Stimulated activated CD4-positive, alpha-beta T cell treated with anti-CD3 and anti-CD28 coated beads, Interleukin-4, amount 100 ng/mL, for 1 hour (primary cell): ENCODE results near the gene ARL16.

ENCODE experiments used
- DNase-seq: peaks from one replicate; pipeline ENCODE4 v3.0.0-alpha.2; 2020

ARL16 gene, protein sequence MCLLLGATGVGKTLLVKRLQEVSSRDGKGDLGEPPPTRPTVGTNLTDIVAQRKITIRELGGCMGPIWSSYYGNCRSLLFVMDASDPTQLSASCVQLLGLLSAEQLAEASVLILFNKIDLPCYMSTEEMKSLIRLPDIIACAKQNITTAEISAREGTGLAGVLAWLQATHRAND

DNA sequence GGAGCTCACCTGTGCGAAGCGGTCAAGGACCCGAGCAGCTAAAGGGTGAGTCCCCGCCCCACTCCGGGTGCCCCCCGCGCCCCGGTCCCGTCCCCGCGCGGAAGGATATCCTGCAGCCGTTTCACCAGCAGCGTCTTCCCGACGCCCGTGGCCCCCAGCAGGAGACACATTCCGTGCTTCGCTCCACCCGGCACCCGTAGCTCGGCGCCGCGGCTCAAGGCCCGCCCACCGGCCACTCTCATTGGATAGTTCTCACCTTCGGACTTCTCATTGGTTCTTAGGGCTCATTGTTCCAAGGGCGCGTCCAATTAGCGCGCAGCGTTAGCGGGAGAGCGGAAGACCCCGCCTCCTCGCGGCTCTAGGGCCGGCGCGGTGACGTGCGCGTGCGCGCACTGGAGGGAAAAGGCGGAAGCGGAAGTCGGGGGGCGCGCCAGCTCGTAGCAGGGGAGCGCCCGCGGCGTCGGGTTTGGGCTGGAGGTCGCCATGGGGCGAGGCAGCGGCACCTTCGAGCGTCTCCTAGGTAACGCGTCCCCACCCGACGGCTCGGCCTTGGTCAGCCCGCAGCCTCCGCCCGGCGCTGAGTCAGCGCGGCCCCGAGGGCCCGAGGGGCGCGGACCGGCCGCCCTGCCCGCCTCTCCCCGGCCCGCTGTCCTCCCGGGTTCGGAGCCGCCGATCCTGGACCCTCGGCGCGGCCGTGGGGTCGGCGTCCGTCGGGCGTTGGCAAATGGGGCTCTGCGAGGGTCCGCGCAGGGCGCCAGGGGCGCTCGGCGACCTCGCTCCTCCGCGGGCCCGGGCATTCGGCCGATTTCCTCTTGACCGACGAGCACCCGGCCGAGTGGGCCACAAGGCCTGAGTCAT, at the start of gene ARL16, which contains the start of gene HGS:
Gene ARL16, minus strand, starts transcription at position 214 of the 858 bp plus-strand sequence. Its CDS starts 44 bp downstream, at position 170.
Gene HGS, plus strand, starts transcription at position 428 of the 858 bp plus-strand sequence. Its CDS starts 56 bp downstream, at position 484.
- DNase-seq = peak; percentile 96

DNA sequence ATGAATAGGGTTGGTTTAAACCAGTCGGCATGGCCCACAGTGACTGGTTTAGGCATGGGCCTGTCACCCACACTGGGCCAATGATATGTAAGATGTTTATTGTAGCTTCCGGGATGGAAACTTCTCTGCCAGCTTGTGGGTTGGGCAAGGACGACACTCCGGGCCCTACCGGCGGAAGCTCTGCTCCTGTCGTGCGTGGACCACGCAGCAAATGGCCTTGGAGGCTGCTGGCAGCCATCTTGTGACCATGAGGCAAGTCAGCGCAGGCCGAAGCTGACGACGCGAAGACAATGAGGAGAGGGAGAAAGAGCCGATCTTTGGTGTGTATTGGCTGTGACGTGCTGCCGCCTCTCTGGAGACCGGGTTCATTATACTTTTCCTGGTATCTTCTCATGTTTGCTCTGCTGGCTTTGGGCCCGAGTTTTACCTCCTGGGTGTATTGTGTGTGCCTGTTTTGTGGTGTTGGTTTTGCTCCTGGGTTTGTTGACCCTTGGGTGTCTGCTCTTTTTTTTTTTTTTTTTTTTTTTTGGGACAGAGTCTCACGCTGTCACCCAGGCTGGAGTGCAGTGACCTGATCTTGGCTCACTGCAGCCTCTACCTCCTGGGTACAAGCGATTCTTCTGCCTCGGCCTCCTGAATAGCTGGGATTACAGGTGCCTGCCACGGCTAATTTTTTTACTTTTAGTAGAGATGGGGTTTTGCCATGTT, 43.9 kb upstream of the ARL16 start:
- no peak for DNase-seq

DNA sequence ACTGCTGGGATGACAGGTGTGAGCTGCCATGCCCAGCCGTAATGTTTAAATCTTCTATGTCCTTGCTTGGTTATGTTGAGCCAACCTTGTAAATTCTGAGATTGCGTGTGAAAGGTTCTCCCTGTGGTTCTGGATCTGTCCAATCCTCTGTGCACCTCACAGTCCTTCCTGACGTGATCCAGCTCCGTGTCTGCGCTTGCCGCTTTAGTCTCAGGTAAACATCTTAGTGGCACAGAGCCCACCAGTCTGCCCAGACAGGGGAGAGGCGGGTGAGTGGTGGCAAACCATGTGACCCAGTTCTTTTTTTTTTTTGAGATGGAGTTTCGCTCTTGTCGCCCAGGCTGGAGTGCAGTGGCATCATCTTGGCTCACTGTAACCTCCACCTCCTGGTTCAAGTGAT, 42.4 kb upstream of the ARL16 start:
- no peak for DNase-seq

DNA sequence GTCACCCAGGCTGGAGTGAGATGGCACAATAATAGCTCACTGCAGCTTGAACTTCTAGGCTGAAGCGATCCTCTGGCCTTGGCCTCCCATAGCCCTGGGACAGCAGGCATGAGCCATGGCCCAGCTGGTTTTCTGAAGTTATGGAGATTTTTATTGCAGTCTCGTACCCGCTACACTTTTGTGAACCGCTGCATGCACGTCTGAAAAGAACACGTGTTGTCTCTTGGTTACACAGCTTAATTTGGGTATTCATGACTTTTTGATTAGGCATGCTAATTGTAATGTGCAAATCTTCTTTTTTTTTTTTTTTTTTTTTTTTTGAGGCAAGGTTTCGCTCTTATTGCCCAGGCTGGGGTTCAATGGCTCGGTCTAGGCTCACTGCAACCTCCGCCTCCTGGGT, 41.8 kb upstream of the ARL16 start:
- DNase-seq = no peak

DNA sequence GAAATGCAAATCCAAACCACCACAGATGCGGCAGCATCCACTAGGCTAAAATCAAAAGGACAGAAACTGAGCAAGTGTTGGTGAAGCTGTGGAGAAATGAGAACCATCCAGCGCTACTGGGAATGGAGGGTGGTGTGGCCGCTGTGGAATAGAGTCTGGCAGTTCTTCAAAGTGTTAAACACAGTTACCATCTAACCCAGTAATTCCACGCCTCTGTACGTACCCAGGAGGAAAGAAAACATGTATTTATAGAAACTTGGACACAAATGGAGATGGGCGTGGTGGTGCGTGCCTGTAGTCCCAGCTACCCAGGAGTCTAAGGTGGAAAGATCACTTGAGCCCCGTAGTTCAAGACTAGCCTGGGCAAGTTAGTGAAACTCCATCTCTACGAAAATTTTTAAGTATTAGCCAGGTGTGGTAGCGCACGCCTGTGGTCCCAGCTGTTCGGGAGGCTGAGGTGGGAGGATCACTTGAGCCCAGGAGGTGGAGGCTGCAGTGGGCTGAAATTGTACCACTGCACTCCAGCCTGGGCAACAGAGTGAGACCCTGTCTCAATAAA, 40.1 kb upstream of the ARL16 start:
- no peak for DNase-seq

DNA sequence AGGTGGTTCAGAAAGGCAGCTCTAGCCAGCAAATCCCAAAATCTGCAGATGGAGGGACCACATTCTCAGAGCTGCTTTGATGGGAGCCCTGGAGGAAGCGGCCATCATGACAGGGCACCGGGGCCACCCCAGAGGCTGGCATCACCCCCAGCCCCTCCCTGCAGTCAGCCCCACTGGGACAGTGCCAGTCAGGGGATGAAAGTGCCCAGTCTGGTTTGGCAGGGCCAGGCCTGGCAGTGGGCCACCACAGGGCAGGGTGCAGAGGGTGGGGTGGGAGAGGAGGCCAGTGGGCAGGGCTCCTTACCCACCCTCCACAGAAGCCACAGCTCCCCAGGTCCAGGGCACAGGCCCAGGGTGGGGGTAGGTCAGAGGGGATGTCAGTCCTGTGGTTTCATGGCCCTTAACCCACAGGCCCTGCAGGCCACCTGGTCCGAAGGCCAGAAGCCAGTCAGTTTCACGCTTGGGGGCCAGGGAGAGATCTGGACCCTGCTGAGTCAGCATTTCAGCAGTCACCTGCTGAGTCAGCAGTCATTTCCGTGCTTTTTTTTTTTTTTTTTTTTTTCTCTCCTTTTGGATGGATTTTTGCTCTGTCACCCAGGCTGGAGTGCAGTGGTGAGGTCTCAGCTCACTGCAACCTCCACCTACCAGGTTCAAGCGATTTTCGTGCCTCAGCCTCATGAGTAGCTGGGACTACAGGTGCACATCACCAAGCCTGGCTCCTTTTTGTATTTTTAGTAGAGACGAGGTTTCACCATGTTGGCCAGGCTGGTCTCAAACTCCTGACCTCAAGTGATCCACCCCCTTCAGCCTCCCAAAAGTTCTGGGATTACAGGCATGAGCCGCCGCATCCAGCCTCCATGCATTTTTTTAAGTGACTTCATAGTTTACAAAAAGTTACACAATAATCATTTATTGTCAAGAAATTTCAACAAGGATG, 38.9 kb upstream of the ARL16 start:
- DNase-seq = no peak

DNA sequence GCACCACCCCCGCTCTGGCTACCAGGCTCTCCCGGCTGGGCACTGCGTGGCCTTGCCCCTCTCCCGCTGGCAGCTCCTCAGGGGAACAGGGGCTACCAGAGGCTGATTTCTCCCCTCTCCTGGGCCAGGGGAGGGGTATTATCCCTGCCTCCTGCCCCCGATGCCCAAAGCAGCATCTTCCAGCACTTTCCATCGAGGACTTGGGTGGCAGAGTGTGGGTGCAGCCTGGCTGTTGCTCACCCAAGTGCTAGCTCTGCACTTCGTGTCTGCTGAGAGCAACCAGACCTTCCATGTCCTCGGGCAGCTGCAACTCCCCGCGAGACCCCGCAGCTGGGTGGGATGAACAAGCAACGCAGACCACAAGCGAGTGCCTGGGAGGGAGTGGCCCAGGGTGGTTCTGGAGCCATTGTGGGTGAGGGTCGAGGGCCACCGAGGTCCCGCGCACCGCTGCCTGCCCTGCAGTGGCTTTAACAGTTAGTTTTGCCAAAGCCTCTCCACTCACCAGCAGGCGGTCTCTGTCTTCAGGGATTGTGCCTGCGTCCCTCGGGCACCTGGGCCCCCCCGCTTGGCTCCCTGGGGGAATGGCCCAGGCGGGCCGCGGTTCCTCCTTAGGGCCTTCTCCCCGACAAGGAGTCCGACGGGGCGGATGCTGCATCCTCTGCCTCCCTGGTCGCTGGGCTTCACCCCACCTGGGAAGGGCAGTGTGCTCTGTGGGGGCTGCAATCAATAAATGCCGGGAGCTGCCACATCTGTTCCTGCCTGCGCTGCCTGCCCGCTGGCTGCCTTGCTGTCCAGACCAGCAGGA, 36.9 kb upstream of the ARL16 start:
- DNase-seq = no peak

DNA sequence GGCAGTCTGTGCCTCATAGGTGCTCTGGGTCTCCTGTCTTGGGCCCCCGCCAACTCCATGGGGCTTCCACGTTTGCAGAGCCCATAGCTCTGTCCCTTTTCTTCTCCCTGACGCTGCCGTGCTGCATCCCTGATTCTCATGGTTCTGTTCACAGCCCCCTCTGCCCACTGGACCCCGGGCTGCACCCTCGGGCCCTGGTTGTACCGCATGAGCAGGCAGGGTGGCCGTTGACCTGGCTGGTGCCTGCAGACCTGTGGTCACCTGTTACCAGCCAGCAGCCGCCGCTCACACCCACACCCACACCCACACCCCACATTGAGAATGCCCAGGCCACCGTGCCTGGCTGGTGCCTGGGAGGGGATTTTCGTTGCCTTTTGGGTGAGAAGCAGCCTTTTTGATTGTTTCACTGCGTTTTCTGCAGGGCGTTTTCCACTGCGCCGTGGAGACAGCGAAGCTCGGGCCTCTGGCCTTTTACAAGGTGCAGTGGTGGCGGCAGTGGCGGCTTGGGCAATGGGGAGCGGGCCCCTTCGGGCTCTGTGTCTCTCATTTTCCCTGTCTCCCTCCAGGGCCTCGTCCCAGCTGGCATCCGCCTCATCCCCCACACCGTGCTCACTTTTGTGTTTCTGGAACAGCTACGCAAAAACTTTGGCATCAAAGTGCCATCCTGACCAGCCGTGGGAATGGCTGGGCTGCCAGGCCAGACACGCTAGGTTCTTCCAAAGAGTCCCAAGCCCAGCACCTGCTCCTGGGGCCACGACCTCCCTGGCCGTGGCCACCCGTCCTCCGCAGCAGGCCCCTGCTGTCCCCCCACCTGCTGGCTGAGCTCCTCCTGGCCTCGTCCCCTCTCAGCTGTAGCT, 36.0 kb upstream of the ARL16 start:
- no peak for DNase-seq

DNA sequence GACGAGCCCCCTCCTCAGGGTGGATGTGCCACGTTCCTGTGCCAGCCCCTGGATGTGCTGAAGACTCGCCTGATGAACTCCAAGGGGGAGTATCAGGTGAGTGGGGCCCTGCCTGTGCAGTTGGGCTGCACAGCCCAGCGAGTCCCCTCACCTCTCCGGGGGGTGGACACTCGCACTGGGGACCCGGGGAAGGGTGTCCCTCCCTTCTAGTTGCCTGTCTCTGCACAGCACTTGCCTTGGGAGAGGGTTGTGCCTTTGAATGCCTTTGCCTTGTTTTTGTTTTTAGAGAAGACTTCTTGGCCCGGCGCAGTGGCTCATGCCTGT, 34.1 kb upstream of the ARL16 start:
- DNase-seq = no peak

DNA sequence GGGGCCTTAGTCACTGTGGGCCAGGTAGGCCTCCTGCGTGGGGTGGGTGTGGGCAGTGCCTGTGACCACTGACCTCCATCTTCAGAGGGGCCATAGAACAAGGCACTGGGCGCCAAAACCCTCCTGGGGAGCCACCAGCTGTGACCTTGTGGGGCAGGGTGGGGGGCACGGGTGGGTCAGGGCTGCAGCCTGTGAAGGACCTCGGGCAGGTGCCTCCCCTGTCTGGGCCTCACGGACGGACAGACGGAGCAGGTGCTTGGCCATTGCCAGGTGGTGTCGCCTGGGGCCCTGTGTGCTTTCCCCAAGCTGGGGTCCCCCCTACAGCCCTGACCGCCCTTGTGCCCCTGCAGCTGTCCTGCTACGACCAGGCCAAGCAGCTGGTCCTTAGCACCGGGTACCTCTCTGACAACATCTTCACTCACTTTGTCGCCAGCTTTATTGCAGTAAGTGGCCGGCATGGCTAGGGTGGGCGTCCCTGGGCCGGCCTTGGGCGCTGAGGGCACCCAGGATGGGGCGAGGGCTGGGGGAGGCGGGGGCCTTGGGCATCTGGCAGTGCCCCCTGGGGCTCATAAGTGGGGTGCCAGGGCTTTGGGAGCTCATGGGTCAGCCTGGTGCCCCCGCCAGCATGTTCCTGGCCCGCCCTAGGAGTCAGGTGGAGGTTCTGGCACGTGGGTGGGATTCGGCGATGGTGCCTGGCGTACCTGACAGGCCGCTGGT, 33.6 kb upstream of the ARL16 start:
- DNase-seq = no peak

DNA sequence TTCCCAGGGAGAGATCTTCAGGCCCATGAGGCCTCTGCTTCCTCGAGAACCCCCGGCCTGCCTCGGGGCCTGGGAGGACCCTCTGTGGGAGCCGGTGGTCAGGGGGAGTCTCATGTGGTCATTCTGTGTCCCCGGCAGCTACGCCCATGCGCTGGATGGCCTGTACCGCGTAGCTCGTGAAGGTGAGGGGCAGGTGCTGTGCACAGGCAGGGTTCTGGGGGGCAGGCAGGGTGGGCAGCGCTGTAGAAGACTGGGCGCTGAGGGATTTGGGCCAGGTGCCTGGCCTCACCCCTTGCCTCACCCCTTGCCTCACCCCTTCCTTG, 33.0 kb upstream of the ARL16 start:
- DNase-seq = no peak

DNA sequence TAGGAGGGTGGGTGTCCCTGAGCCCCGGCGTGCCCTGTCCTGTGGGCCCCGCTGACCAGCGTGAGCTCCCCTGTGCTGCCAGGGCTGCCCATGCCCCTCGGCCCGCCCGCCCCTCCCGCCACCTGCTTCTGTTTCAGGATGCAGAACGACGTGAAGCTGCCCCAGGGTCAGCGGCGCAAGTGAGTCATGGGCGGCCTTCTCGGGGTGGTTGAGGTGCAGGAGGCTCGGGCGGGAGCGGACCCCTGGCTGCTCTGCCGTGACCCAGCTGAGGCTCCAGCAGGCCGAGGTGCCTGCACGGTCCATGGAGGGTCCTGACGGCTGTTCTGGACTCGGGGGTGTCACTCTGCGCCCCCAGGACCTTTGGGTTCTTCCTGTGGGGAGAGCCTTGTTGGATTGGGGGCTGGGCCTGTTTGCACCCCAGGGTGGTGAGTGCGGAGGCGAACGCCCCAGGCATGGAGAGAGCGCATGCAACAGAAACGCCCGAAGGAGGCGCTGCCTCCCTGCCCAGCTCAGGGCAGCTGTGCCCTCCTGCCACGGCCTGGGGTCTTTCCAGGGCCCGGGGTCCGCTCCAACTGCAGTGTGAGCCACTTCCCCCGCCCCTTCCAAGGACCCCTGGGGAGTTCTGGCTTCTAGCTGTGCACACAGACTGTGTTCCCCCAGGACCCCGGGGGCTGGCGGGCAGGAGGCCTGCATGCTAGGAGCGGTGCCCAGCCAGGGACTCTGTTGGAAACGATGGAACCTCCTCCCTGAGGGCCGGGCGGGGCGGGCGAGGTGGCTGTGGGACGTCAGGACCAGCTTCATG, 32.5 kb upstream of the ARL16 start:
- no peak for DNase-seq

DNA sequence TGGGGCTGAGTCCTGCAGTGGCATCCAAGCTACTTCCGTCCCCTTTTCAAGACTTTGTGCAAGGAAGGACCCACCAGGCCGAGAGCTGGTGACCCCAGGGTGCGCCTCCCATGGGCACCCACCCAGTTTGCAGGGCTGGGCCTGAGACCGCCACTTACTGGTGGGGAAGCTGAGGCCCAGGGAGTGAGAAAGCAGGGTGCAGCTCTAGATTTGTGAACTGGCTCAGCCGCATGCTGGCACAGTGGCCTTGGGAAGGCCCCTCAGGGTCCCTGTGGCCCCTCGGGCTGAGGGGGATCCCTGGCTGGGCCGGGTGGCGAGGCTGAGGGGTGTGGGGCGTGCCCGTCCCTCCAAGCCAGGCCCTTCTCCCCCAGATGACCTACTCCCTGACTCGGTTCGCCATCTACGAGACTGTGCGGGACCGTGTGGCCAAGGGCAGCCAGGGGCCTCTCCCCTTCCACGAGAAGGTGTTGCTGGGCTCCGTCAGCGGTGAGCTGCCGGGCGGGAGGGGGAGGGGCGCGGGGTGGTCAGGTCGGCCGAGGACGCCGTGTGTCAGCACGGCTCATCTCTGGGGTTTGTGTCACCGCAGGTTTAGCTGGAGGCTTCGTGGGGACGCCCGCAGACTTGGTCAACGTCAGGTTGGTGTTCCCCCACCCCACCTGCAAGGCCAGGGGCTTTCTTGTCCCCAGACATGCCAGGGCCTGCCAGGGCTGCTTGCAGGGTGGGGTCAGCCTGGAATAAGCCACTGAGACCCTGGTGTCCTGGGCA, 31.7 kb upstream of the ARL16 start:
- DNase-seq = no peak

DNA sequence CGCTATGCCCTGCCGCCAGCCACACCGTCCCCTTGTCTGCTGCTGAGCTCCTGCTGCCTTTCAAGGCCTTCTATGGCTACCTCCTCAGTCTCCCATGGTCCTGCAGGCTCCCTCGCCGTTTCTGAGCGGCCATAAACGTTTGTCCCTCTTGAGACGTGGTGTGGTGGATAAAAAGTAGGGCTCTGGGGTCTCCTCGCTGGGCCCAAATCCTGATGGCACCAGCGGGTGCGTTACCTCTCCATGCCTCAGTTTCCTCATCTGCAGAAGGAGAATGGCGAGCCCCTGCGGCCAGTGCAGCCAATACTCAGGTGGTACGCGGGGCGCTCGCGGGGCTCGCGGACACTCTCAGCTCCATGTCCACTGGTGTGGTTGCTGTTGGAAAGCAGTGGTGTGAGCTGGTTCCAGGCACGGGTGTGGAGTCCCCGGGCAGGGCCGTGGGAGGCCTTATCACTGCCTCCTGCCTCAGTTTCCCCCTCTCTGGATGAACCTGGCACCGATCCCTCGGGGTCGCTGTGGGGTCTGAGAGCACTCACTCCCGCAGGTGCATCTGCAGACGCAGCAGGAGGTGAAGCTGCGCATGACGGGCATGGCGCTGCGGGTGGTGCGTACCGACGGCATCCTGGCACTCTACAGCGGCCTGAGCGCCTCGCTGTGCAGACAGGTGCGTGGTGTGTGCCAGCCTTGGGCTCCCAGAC, 31.0 kb upstream of the ARL16 start:
- DNase-seq = no peak

DNA sequence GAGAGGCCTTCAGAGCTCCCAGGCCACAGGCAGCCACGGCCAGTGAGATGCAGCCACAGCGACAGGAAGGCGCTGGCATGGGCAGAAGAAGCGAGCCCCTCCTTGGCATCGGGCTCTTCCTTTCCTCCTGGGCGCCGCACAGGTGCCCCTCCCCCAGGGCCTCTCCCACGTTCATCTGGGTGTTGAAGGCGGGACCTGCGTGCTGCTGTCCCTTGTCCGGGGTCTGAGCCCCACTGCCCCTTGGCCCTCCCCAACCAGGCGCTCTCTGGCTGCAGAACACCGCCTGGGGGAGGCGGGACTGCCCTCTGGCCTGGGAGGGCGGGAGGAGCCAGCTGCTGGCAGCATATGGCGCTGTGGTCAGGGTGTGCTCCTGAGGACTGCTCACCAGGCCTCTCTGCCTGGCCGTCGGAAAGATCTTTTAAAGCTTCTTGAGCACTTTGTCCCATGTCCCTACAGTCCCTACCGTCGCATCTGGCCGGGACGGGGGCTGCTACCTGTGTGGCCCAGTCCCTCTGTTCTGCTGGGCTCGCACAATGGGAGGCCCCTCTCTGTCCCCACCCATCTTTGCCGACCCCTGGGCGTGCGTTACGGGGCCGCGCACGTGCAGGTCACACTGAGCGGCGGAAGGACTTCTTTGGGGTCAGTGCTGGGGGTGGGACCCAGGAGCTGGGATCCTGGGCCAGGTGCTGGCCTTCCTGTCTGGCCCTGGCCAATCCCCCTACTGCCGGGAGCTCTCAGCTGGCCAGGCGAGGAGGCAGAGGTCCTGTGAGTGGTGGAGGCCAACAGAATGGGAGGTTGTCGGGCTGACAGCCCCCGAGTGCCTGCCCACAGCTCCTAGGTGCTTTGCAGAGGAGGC, 30.2 kb upstream of the ARL16 start:
- DNase-seq = no peak

DNA sequence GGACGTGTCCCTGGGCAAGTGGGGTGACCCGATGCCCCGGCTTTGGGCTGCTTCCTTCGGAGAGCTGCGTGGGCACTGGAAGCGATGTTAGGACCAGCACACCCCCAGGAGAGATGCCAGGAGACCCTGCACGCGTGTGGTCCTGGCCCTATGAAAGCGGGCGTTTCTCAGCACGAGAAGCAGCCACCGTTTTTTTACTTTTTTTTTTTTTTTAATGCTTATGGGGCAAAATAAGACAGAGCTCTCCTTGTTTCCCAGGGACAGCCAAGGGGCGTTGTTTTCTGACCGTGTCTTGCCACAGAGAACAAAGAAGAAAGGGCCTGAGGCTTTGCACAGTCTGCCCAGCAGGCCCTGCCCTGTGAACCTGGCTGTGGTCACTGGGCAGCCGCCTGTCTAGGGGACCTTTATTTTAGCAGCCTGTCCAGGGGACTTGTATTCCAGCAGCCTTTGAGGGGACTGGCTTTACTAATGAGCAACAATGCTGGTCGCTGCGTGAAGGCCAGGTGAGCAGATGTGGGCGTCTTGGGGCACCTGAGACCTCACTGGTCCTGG, 29.5 kb upstream of the ARL16 start:
- no peak for DNase-seq
